Left lung (tissue), 10 donors: Measurements from ENCODE around the gene DLEC1. TPM values are rescaled to one million over a fixed set of nuclear protein-coding genes. Genes with fewer than 3 reads are reported as not detected.
A peak's percentile ranks its signal among the peaks of the same experiment; 100 is the strongest.

ENCODE experiments used
- ATAC-seq: fragments of 200-7000 bp; cut with Tn5 transposase; one replicate; pipeline ENCODE4 v1.9.1; 2020; ENCODE audit warnings: moderate library complexity
- DNase-seq, 4 donors: peaks; one replicate each; pipeline ENCODE4 v3.0.0-alpha.2; 2013 to 2020
- H3K27ac ChIP-seq, 2 donors: fragments of 200-600 bp; sonication (generic) in 1 of 2; one replicate each; pipeline versions ENCODE4 v1.5.0 to v1.8.0; 2020 to 2021
- H3K27me3 ChIP-seq, 2 donors: fragments of 200-600 bp; sonication (generic) in 1 of 2; one replicate each; pipeline versions ENCODE4 v1.5.0 to v1.8.0; 2020 to 2021
- H3K36me3 ChIP-seq, 2 donors: fragments of 200-600 bp; sonication (generic) in 1 of 2; one replicate each; pipeline versions ENCODE4 v1.5.0 to v1.8.0; 2020 to 2021
- H3K4me1 ChIP-seq, 2 donors: fragments of 200-600 bp; one replicate each; pipeline ENCODE4 v1.8.0; 2021
- H3K4me3 ChIP-seq, 2 donors: fragments of 200-600 bp; sonication (generic) in 1 of 2; one replicate each; pipeline versions ENCODE4 v1.5.0 to v1.8.0; 2020 to 2021; ENCODE audit warnings: mild to moderate bottlenecking in 1 of 2
- H3K9me3 ChIP-seq, 2 donors: fragments of 200-600 bp; sonication (generic) in 1 of 2; one replicate each; pipeline versions ENCODE4 v1.5.0 to v1.8.0; 2020 to 2021
- CTCF ChIP-seq, 2 donors: fragments of 200-600 bp; sonication (generic) in 1 of 2; IDR thresholded peaks; one replicate each; pipeline versions ENCODE4 v1.5.0 to v1.8.0; 2021; ENCODE audit warnings: antibody characterized with exemption in 2 of 2
- intact Hi-C, 2 donors: fragments of 100-400 bp; cut with DNase I; formaldehyde crosslinking; loops; one replicate each; pipeline versions ENCODE4 v1.11.2 to v1.14.2; 2022
- polyA plus RNA-seq, 6 donors: library from polyadenylated mRNA; unstranded; fragments of 120-200 nt; gene quantifications; one replicate each; pipeline ENCODE4 v1.2.1, GENCODE V29; 2013; ENCODE audit not compliant: insufficient read length in 6 of 6
- total RNA-seq, 2 donors: library from RNA; stranded (reverse); fragmentation: NEBNext Ultra II Directional; extraction: Animal tissue kit (Norgen Biotek cat#: 25700); gene quantifications; one replicate each; pipeline ENCODE4 v1.2.1, GENCODE V29; 2021
- donor health status: DM: no; HTN: yes; CAD: no.
- donor health status: DM: no; HTN: no; CAD: no.

The DLEC1 gene
- total and polyA plus RNA-seq, 8 donors, result 2.8 to 10.5 (median 6.1) TPM

- intact Hi-C loops, result no loop called here
- DNase-seq, result no peak
- Histone ChIP-seq H3K4me3 (no peak overlapping the region), H3K27ac (no peak overlapping the region), H3K4me1 (peaks cover 26 to 72% of the 10 kb centered on the region in 2 donors), H3K36me3 (no peaks in the 10 kb centered on the region), H3K27me3 (peaks cover 0 to 35% of the 10 kb centered on the region in 2 donors), H3K9me3 (no peaks in the 10 kb centered on the region)
- no peak for ATAC-seq
- no peak for TF ChIP-seq CTCF (IDR thresholded peaks at IDR 0.05)
Observed at GRCh38 chr3:38026856-38027255, 12.2 kb upstream of the DLEC1 start.

GRCh38 chr3:38027466-38028465 is 11.2 kb upstream of the DLEC1 start:
- intact Hi-C loops, result no loop called here
- peaks cover 0 to 35% of the 10 kb centered on the region in 2 donors for H3K27me3 ChIP-seq
- TF ChIP-seq CTCF (IDR thresholded peaks at IDR 0.05), result no peak
- H3K4me1 ChIP-seq, result peaks cover 26 to 67% of the 10 kb centered on the region in 2 donors
- DNase-seq (no peak), ATAC-seq (no peak)
- H3K36me3 ChIP-seq, result no peaks in the 10 kb centered on the region
- no peaks in the 10 kb centered on the region for H3K9me3 ChIP-seq
- no peak overlapping the region for H3K4me3 ChIP-seq
- H3K27ac ChIP-seq, result no peak overlapping the region

DNA sequence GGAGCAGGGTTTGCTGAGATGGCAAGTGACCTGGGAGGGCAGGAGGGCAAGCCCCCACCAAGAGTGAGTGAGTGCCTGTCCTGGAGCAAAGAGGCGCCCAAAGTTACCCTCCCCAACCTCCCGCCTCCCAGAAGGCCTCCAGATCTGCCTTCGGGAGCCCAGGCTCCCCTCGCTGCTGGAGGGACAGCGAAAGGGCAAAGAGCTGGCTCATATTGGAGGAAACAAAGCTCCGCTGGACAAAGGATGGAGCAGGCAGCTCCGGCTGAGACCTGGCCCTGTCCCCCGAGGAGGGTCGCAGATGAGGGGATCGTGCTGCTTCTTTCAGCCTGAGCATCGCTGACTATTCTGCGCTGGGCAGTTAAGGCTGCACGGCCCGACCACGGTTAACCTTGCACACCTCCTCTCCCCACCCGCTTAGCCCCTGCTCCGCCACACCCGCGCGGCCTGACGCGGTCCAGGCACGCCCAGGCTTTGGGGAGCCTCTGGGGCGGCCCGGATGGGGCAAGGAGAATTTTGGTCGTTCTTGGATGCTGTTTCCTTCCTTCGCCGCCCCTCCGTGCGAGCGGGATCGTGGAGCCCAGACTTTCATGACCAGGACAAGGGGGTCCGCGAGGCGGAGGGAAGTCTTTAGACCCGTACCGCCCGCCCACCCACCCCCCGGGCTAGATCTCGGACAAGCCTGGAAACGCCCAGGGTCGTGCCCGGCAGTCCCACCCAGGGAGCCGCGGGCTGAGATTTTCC is 10.2 kb upstream of the DLEC1 start:
- intact Hi-C loops, result no loop called here
- peak overlapping the region; percentile 71 to 80 for H3K27ac ChIP-seq
- no peaks in the 10 kb centered on the region for H3K9me3 ChIP-seq
- peaks cover 22 to 57% of the 10 kb centered on the region in 2 donors for H3K4me1 ChIP-seq
- peak overlapping the region; percentile 64 to 71 for H3K4me3 ChIP-seq
- peak in 2 of 4 donors; percentile 26 to 85 for DNase-seq
- TF ChIP-seq CTCF (IDR thresholded peaks at IDR 0.05), result no peak
- ATAC-seq, result no peak
- H3K36me3 ChIP-seq, result no peaks in the 10 kb centered on the region
- H3K27me3 ChIP-seq, result peaks cover 0 to 35% of the 10 kb centered on the region in 2 donors

- H3K27me3 ChIP-seq, result peaks cover 0 to 35% of the 10 kb centered on the region in 2 donors
- ATAC-seq (peak; percentile 57), DNase-seq (peak; percentile 84 to 93 (median 90))
- peak within 1 kb of the TSS; percentile 71 to 80 for H3K27ac ChIP-seq
- TF ChIP-seq CTCF (IDR thresholded peaks at IDR 0.05), result no peak
- H3K4me3 ChIP-seq, result peak within 1 kb of the TSS; percentile 64 to 71
- no peaks in the 10 kb centered on the region for H3K9me3 ChIP-seq
- no peaks in the 10 kb centered on the region for H3K36me3 ChIP-seq
- intact Hi-C loops, result no loop called here
- H3K4me1 ChIP-seq, result peaks cover 22 to 52% of the 10 kb centered on the region in 2 donors
Observed at GRCh38 chr3:38029400-38030125, 9.4 kb upstream of the DLEC1 start, which contains the start of gene PLCD1. Gene PLCD1, minus strand, starts transcription at chr3:38029642. Its CDS starts 103 bp downstream, at chr3:38029539.
